ENCODE data around the gene ARSG. TPM values are rescaled to one million over a fixed set of nuclear protein-coding genes. Genes with fewer than 3 reads are reported as not detected.

The ARSG gene
- total RNA-seq, 1 experiment from 2014 or later, result 7.9 TPM

DNA sequence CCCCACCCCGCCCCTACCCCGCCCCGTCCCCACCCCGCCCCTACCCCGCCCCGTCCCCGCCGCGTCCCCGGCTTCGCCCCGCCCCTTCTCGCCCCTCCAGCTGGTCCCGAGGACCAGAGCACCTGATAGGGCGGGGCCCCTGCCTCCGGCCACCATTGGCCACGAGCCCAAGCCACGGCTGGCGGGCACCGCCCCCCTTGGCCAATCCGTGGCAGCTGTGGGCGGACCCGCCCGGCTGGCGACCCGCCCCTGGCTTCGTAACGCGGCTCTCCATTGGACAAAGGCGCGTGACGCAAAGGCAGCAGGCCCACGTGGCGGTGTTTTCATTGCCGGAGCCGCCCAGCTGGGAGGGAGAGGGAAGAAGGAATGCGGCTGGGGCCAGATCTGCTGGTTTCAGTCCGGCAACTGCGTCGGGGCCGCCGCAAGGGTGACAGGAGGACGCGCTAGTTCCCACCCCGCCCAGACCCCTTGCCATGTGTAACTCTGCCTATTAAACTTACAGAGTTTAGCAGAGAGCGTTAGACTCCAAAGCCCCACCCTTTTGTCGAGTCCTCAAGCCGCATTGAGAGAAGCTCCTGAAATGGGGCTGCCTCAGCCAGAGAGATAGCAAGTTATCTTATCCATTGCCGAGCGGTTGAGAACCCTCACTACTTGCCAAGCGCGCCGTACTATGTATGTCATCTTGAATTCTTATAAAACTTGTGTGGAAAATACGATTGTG, 166.4 kb downstream of the ARSG start (continued):
- no peak for TF ChIP-seq JAZF1 (CRISPR knock-in tag; IDR thresholded peaks at IDR 0.05)
- no peak for TF ChIP-seq FOXJ3 (CRISPR knock-in tag; IDR thresholded peaks at IDR 0.05; ENCODE audit: borderline replicate concordance)

DNA sequence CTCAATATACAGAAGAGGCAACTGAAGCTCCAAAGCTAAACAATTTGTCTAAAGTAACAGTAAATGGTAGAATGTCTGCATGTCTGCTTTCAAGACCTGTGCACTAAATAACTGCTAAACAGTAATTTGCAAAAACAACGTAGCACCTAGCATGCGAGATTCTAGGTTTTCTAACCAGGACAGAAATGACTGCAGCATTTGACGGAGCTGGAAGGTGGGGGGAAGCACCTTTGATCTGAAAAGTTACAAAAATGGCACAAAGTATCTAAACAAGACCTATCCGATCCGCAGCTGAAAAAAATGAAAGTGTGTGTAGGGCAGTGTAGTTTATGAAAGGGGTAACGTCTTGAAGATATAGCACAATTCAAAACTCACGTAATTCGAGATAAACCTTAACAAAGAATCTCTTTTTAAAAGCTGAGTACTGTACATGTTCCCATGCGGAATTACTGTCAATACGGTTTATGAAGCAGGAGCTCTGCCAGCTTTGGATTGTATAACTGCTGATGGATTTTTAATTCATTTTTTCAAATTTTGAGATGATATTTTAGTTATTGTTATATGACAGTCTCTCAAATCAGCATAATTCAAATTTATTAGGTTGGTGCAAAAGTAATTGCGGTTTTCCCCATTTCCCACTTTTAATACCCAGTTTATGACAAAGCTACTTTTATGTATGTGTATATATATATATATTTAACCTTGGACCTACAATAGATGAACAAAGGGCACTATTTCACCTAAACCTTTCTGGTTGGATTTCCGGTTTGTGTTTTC, 167.2 kb downstream of the ARSG start:
- Mint-ChIP-seq H3K4me1 (peaks cover 68% of the 10 kb centered on the region), H3K27ac (peak overlapping the region; percentile 87), H3K27me3 (ENCODE audit: low read depth) (peaks cover 7% of the 10 kb centered on the region; the same call in 1 of the 2 replicates), H3K36me3 (no peaks in the 10 kb centered on the region), H3K4me3 (peak overlapping the region; percentile 78), H3K9me3 (no peaks in the 10 kb centered on the region)
- CTCF ChIA-PET, result interaction anchor here (0.7 to 5.8 kb wide), 7 partner anchors 11 to 1074 kb away, joined by 3 to 33 read pairs (median 4); no protein-coding TSS in a partner anchor
- POLR2A ChIA-PET, result interaction anchor here (1.0 to 2.8 kb wide), 2 partner anchors 54 to 211 kb away, joined by 3 to 14 read pairs; partner anchors contain the start of genes AMZ2 and PRKAR1A
- ATAC-seq, result no peak
- DNase-seq (ENCODE audit: low spot score), result no peak
- TF ChIP-seq FOXP1 (CRISPR knock-in tag; IDR thresholded peaks at IDR 0.05; ENCODE audit: borderline replicate concordance), result no peak
- TF ChIP-seq SP1 (CRISPR knock-in tag; conservative IDR thresholded peaks at IDR 0.05), result no peak
- no peak for TF ChIP-seq E2F1 (CRISPR knock-in tag; IDR thresholded peaks at IDR 0.05)
- TF ChIP-seq TEAD4 (CRISPR knock-in tag; IDR thresholded peaks at IDR 0.05), result no peak
- no peak for TF ChIP-seq TEAD1 (CRISPR knock-in tag; IDR thresholded peaks at IDR 0.05)
- TF ChIP-seq NFE2L1 (CRISPR knock-in tag; IDR thresholded peaks at IDR 0.05), result no peak
- TF ChIP-seq FOXK1 (CRISPR knock-in tag; IDR thresholded peaks at IDR 0.05), result no peak
- no peak for TF ChIP-seq HMGA2 (CRISPR knock-in tag; IDR thresholded peaks at IDR 0.05)

DNA sequence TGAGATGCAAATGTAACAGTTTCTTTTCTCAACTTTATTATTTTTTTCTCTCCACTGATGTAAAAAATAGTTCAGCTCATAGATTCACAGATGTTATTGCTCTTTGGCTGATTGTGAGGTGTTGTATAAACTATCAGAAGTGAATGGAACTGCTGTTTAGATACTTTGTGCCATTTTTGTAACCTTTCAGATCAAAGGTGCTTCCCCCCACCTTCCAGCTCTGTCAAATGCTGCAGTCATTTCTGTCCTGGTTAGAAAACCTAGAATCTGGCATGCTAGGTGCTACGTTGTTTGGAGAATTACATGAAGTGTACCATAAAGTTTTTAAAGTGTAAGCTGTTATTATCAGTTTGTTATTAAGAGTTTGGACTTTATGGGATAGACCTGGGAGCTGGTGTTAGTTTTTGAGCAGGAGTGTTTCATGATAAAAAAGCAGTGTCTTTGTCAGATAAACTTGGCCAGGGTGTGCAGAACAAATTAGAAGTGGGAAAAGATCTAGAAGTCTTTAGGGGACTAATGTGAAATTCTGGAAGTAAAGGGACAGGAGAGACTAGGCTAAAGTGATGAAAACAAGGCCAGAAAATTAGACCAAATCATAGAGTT, 167.8 kb downstream of the ARSG start:
- Mint-ChIP-seq H3K27ac (no peak overlapping the region), H3K4me1 (peaks cover 64% of the 10 kb centered on the region), H3K9me3 (no peaks in the 10 kb centered on the region), H3K36me3 (no peaks in the 10 kb centered on the region), H3K4me3 (no peak overlapping the region), H3K27me3 (ENCODE audit: low read depth) (peaks cover 7% of the 10 kb centered on the region; the same call in 1 of the 2 replicates)
- no peak for DNase-seq (ENCODE audit: low spot score)
- ChIA-PET CTCF (interaction anchor here (0.7 to 1.1 kb wide), 2 partner anchors 16 to 23 kb away, joined by 3 to 4 read pairs; no protein-coding TSS in a partner anchor), POLR2A (no interaction called here)
- no peak for ATAC-seq
- TF ChIP-seq EMX1 (CRISPR knock-in tag; IDR thresholded peaks at IDR 0.05), result no peak
- TF ChIP-seq ATF6 (CRISPR knock-in tag; IDR thresholded peaks at IDR 0.05), result no peak
- TF ChIP-seq ZSCAN18 (CRISPR knock-in tag; IDR thresholded peaks at IDR 0.05), result no peak
- TF ChIP-seq NFE2L1 (CRISPR knock-in tag; IDR thresholded peaks at IDR 0.05), result no peak
- no peak for TF ChIP-seq ZNF317 (CRISPR knock-in tag; IDR thresholded peaks at IDR 0.05; ENCODE audit: borderline replicate concordance, low read depth)
- TF ChIP-seq SMAD4 (CRISPR knock-in tag; IDR thresholded peaks at IDR 0.05), result no peak
- TF ChIP-seq MXD4 (CRISPR knock-in tag; IDR thresholded peaks at IDR 0.05; ENCODE audit: borderline replicate concordance), result no peak
- TF ChIP-seq RELA (CRISPR knock-in tag; IDR thresholded peaks at IDR 0.05; ENCODE audit: borderline replicate concordance), result no peak
- TF ChIP-seq ETV6 (CRISPR knock-in tag; IDR thresholded peaks at IDR 0.05), result no peak
- no peak for TF ChIP-seq ZBTB21 (CRISPR knock-in tag; IDR thresholded peaks at IDR 0.05; ENCODE audit: borderline replicate concordance)
- TF ChIP-seq ZNF423 (CRISPR knock-in tag; IDR thresholded peaks at IDR 0.05), result no peak
- no peak for TF ChIP-seq ZNF263 (CRISPR knock-in tag; IDR thresholded peaks at IDR 0.05; ENCODE audit: low read depth)
- TF ChIP-seq STAT6 (CRISPR knock-in tag; conservative IDR thresholded peaks at IDR 0.05; ENCODE audit: low read depth), result no peak
- no peak for TF ChIP-seq TEAD1 (CRISPR knock-in tag; IDR thresholded peaks at IDR 0.05)
- no peak for TF ChIP-seq ZNF396 (CRISPR knock-in tag; IDR thresholded peaks at IDR 0.05; ENCODE audit: borderline replicate concordance)
